Kidney glomerular epithelial cell (primary cell): Measurements from ENCODE around the gene TRMT10B.
A peak's percentile ranks its signal among the peaks of the same experiment; 100 is the strongest.

Experiments
- DNase-seq: peaks from one replicate; lab custom pipeline; 2025; lab: John Stamatoyannopoulos, UW

Gene TRMT10B

GRCh38 chr9:37753489-37754190 is at the start of gene TRMT10B:
TRMT10B (plus strand) TSS chr9:37753805; CDS start chr9:37761932, 8,127 bp downstream.
- DNase-seq = peak; percentile 65

DNA sequence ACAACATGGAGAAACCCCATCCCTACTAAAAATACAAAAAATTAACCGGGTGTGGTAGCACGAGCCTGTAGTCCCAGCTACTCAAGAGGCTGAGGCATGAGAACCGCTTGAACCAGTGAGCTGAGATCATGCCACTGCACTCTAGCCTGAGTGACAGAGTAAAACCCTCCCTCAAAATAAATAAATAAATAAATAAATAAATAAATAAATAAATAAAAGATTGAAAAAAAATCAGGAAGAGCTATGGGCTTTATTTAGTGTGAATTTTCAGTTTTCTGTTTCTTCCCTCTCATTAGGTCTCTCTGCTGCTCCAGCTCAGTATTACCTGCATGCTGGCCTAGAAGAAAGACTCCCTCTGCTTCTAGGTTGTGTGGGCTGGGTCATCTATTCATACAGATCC is 47.8 kb upstream of the TRMT10B start:
- no peak for DNase-seq

- DNase-seq = peak; percentile 55
Observed at GRCh38 chr9:37706290-37706689, 47.3 kb upstream of the TRMT10B start.

DNA sequence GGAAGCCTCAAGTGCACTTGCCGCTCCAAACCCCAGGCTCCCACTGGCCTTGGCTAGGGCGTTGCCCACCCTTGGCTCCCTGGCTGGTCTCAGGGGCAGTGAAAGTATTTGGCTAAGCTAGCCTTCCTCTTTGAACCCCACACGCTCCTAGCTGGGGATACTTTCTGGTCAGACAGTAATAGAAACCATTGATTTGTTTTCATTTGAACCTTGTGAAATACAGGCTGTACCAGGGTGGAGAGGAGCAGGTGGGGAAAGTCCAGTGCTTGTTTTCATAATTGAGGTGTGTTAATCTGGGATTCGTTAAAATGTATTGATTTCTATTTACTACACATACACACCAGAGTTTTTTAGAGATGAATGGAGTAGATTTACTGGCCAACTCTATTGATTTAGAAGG is 45.9 kb upstream of the TRMT10B start:
- no peak for DNase-seq

DNA sequence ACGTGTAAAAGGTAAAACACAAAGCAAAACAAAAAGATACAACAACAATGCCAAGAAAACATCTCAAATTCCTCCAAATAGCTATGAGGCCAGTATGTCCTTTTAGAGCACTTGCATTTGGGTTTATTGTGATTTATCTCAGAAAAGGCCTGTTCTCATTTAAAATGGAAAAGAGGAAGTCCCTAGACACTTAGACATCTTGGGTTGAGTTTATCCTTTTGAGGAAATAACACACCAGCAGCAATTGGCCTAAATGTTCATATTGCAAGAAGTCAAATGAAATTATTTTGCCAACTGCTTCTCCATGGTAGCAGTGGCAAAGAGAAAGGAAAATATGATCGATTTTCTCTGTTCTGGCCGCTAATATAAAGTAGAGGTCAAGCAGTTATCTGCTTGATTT is 43.6 kb upstream of the TRMT10B start:
- no peak for DNase-seq

DNA sequence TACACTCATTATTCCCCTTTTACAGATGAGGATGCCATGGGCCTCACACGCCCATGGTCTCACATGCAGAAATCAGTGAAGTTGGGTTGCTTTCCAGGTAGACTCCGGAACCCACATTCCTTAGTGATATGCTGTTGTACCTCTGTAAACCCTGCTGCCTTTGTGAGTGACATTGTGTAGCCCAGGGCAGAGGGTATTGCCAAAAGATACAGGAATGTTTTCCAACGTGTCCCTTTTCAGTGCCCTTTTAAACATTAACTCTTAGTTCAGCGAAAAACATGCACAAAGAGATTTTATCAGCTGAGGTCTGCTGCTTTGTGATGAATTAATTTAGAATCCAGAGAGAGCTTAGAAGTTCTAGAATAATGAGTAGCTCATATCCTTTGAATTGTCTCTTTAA is 38.3 kb upstream of the TRMT10B start:
- DNase-seq = peak; percentile 15

GRCh38 chr9:37715991-37716505 is 37.6 kb upstream of the TRMT10B start:
- no peak for DNase-seq

DNA sequence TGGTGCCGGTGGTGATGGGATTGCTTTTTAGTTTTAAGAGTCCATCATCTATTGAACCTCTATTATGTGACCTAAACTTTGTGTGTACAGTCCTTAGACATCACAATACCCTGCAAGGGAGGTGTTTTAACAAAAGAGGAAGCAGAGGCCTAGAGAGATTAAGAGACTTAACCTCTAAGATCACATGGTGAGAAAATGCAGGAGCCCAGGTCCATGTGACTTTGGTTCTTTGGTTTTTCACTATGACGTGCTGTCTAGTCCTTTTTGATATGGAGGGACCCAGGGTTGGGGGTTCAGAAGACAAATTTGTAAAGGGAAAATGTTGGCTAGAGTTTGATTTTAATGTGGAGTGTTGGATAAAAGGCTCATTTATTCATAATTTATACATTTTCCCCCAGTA is 34.1 kb upstream of the TRMT10B start:
- DNase-seq = no peak

- DNase-seq = no peak
Observed at GRCh38 chr9:37727013-37727412, 26.6 kb upstream of the TRMT10B start.

- DNase-seq = no peak
Observed at GRCh38 chr9:37729499-37729898, 24.1 kb upstream of the TRMT10B start.

DNA sequence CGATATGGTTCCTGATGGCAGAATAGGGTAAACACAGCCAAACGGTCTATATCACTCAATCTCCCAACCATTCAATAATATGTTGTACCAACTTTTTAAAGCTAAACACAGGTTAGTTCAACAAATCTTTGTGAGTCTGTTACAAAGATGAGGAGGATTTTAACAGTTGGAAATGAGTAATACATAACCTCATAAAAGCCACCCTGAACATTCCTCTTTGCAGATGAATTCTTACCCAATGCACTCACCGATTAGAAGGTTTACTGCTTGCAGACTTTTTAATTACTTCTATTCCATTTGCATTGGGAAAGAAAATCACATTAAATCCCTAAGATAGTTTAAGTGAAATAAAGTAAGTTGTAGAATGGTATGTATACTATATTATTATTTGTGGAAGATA is 23.3 kb upstream of the TRMT10B start:
- peak; percentile 32 for DNase-seq

DNA sequence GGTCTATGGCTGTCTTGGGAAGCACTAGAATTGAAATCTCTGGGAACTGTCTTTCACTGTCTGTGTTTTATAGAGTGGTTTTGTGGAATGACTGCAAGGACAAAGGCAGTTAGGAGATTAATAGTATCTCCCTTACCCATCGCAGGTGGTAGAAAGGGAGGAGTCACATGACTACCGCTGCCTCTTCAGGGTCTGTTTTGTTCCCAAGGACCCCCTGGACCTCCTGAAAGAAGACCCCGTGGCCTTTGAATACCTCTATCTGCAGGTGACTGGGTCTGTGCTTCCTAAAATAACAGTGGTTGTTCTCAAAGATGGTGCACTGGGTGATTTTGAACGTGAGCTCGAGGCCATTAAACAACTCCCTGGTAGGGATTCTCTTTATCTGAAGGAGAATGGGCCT is 22.8 kb upstream of the TRMT10B start:
- no peak for DNase-seq

DNA sequence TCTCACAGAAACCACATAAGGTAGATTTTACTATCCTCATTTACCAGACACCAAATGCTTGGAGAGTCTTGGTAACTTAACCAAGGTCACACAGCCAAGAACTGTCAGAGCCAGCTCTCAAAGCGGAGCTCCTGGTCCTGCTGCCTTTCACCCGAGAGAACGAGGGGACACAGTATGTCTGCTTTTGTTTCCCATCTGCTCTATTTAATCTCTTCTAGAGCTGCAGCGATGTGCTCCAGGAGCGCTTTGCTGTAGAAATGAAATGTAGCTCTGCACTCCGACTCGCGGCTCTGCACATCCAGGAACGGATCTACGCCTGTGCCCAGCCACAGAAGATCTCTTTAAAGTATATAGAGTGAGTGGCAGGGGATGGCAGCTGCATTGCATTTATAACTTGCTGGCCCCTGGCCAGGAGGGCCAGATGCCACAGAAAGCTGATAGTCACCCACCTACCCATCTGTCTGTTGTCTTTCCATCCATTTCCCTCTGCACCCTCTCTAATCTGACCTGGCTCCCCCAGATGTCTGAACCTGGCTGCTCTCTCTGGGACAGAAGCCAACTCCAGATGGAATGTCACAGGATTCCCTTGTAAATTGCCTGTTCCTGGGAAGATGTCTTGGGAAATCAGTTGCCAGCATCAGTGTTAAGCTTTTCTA is 21.4 kb upstream of the TRMT10B start:
- DNase-seq = no peak

DNA sequence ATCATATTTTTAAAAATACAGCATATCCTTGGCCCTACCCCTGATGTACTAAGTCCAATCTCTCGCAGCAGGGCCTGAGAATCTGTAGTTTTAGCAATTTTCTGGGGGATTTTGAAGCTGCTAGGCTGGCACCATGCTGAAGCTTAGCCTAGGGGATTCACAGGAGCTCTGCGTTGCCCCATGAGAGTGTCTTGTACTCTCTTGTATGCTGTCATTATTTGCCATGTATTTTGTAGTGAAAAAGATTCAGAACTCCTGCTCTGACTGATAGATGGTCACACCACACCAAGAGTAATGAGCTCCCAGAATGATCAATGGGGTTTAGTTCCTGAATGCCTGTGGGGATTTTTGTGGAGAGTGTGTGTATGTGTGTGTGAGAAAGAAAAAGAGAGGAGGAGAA is 20.7 kb upstream of the TRMT10B start:
- DNase-seq = no peak

GRCh38 chr9:37739222-37739621 is 14.4 kb upstream of the TRMT10B start:
- DNase-seq = no peak

GRCh38 chr9:37740128-37740527 is 13.5 kb upstream of the TRMT10B start:
- DNase-seq = no peak

DNA sequence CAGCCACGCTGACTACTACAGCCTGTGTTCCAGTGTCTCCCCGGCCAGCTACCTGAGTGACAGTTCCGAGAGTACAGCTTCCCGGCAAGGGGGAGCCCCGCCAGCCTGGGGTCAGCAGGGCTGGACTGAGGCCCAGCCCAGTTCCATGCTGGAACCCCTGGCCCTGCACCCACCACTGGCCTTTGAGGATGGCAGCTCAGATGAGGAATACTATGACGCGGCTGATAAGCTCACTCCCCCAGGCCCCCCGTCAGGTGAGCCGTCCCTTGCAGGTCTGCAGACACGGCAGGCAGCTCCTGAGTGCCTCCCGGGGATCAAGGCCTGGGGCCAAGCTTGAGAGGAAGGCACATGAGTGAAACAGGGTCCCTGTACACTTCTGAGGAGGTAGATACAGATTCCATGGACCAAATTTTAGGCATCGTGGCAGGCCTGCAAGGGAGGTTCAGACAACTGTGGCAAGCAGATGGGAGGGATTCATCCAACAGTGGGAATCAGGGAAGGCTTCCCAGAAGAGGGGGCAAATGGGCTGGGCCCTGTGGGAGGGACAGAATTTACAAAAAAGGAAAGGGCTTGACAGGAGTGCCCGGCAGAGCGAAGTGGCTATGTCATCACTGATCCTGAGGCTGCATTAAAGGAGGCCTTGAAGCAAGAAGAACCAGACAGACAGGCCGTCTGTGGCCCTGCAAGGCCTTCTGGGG is 12.8 kb upstream of the TRMT10B start:
- no peak for DNase-seq

DNA sequence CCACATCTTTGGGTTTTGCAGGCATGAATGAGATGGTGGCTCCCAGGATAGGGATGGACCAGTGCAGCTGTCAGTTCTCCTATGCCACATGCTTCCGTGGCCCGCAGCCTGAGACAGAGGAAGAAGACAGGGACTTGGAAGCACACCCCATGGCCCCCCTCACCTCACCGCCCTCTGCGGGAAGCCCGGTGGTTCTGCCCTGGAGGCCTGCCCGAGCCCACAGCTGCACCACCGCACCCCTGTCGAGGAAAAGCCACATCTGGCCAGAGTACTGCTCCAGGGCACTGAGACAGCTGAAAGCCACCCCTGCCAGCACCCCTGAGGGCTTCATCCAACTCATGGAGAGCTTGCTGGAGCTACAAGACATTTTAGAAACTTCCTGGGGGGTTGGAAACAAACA is 7.6 kb upstream of the TRMT10B start:
- no peak for DNase-seq

DNA sequence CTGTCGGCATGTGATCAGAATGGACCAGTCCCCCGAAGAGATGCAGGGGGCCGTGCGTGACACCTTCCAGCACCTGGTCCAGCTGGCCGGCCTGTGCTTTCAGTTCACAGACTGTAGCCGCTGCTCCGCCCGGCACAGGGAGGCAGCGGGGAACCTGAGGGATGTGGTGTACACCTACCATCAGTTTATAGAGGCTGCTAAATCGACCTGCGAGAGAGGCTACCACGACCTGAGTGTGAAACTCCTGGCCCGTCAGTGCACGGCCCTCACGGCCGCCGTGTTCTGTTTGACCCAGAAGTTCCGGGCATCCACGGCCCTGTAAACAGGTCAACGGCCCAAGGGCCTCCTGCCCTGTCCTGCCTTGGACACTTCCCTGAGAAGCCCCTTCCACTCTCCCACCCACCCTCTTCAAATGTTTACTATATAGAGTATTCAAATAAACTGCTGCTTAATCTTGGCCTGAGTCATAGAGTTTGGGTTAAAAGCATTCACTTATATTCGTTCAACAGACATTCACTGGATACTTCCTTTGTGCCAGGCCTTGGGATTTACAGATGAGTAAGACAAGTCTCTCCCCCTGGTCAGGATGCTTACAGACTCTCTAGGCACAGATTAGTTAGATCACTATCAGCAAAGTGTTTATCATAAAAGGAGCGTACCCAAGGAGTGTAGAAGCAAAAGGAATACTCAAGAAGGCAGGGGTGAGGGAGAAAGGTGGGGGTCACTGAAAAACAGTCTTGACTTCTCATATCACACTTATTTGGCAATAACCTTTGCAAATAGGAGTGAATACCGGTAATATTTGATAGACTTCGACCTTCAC is 6.9 kb upstream of the TRMT10B start:
- no peak for DNase-seq

GRCh38 chr9:37747271-37747753 is 6.3 kb upstream of the TRMT10B start:
- peak; percentile 76 for DNase-seq

DNA sequence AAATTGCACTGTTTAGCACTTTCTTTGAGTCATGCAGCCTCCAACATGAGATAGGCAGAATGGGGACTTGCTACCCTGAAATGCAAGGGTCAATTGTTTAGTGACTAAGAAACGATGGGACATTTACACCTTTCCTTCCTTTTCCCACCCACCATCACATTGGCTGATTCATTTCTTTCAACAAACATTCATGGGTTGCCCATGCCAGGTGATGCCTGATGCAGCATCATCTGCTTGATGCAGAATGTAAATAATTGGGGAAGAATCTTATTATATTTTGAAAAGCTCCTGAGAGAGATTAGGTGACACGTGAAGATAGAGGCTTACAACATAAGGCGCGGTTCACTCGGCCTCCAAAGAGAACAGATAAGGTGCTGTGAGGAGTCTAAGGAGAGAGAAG is 4.5 kb upstream of the TRMT10B start:
- DNase-seq = no peak

DNA sequence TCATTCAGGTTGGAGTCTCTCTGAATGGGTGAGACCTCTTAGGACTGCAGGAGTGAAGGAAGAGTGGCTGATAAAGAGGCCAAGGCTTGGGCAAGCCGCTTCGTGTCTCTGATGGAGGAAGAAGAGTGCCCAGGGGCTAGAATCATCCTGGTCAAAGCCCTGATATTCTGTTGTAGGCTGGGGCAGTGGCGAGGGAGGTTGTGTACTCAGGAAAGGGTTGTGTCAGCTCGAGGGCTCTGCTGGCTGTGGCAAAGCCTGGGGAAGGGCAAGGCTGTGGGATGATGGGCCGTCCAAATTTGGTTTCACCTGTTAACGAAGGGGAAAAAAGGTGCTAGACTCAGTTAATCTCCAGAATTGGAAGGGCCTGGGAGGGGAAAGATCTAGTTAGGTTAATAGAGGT is 2.4 kb upstream of the TRMT10B start:
- no peak for DNase-seq
